A204.1 (cell line): ENCODE results near the gene CEACAM16.

Source experiments
- FAIRE-seq: peaks from 2 replicates; lab custom pipeline; 2012; peaks lifted over from hg19 to GRCh38; lab: Jason Lieb, UNC

The CEACAM16 gene

DNA sequence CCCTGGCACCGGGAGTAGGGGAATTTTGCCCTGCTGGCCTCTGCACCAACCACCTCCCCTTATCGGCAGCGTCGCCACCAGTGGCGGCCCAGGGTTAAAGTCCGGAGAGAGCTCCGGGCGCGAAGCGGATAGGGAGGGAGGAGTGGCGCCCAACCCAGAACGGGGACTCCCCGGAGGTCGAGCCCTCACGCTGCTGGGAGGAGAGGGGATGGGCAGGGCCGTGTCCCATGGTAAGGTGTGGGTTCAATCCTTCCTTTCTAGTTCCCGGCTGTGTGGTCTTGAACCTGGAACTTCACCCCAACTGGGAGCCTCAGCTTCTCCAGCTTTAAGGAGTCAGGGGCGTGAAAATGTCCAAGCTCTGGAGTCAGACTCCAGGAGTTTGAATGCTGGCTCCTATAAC is 26.3 kb downstream of the CEACAM16 start:
- FAIRE-seq = no peak

DNA sequence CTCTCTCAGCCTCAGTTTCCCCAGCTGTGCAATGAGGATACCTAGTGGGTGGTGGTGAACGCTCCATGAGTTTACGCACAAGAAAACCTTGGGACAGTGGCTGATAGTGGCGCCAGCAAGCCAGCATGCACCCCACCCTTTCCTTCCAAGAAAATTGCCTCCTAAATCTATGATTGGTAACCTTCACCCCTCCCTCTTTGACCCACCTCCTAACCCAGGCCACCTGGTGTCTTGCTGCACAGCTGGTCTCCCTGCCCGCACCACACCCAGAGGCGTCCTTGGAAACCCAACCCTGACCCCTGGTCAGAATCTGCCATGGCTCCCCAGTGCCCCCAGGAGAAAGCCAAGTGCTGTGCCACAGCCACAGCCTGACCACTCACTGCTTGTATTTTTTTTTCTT is 26.7 kb downstream of the CEACAM16 start:
- FAIRE-seq = no peak

DNA sequence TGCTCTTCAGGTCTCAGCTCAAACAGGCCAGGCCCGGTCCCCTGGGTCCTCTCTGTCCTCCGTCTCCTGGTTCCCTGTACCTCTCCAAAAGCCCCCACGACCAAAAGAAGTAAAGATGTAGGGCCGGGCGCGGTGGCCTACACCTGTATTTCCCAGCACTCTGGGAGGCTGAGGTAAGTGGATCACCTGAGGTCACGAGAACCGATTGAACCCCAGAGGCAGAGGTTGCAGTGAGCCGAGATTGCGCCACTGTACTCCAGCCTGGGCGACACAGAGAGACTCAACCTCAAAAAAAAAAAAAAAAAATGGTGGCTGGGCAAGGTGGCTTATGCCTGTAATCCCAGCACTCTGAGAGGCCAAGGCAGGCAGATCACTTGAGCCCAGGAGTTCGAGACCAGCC is 27.5 kb downstream of the CEACAM16 start:
- no peak for FAIRE-seq

DNA sequence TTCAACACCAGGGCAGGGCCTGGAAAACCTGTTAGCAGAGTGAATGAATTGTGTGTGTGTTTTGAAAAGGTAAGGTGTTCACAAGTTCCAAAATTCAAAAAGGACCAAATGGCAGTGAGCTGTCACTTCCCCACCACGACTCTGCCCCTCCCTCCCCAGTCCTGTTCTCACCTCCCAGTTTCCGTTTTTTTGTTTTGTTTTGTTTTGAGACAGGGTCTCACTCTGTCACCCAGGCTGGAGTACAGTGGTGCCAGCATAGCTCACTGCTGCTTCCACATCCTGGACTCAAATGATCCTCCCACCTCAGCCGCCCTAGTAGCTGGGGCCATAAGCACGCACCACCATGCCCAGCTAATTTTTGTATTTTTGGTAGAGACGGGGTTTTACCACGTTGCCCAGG is 29.2 kb downstream of the CEACAM16 start:
- no peak for FAIRE-seq

DNA sequence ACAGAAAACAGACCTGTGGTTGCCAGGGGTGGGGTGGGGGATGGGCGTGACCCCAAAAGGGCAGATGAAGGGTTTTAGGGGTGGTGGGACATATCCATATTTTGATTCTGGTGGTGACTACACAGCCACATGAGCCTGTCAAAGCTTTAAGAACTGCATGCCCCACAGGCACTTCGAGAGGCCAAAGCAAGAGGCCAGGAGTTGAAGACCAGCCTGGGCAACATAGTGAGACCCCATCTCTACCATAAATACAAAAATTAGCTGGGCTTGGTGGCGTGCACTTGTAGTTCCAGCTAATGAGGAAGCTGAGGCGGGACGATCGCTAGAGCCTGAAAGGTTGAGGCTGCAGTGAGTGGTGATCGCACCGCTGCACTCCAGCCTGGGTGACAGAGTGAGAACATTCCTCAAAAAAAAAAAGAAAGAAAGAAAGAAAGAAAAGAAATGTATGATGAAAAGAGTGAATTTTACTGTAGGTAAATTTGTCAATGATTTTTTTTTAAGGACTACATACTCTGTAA is 30.6 kb downstream of the CEACAM16 start:
- no peak for FAIRE-seq

DNA sequence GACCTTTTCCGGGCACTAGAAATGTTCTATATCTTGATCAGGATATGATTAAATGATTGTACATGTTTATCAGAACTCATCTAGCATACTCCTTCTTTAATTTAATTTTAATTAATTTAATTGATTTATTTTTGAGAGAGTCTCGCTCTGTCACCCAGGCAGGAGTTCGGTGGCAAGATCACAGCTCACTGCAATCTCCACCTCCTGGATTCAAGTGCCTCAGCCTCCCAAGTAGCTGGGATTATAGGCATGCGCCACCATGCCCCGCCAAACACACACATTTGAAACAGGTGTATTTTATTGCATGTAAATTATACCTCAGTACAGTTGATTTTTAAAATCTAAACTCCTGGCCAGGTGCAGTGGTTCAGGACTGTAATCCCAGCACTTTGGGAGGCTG is 32.1 kb downstream of the CEACAM16 start:
- no peak for FAIRE-seq

DNA sequence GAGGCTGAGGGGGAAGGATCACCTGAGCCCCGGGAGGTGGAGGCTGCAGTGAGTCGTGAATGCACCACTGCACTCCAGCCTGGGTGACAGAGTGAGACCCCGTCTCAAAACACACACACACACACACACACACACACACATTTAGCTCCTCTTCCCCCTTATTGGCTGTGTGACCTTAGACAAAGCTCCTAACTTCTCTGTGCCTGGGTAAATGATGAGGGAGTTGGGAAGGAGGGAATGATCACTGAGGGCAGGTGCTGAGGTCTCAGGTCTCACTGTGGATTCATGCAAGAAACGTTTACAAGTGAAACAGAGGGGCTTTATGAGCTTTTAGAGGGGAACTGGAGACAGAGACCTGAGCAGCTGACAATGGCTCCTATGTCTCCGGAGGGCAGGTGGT is 32.7 kb downstream of the CEACAM16 start:
- no peak for FAIRE-seq

DNA sequence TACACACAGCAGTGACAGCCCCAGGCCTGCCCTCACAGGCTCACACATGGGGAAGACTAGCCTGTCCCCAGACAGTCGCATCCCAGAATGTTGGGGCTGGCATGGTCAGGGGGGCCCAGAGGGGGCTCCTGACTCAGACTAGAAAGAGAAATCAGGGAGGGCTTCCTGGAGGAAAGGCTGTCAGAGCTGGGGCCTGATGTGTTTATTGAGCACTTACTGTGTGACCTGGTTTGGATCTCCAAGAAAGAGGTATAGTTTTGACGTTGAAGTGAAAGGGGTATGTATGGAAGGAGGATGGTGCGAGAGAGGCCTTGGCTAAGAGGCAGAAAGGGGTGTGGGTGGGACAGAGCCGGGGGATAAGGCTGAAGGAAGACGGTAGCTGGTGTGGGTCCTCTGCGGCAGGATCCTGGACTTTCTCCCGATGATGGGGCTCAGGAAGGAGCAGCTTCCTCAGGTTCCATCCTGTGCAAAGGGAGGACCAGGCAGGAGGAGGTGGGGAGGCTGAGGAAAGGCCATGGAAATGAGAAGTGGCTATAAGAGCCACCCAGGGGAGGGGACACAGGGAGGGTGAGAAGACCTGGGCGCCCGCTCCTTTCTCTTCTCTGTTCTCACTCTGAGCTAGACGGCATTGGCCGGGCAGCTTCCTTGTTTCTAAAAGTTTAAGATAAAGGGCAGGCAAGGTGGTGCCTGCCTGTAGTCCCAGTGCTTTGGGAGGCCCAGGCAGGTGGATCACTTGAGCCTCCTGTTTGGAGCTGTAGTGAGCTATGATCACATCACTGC is 33.5 kb downstream of the CEACAM16 start:
- no peak for FAIRE-seq

DNA sequence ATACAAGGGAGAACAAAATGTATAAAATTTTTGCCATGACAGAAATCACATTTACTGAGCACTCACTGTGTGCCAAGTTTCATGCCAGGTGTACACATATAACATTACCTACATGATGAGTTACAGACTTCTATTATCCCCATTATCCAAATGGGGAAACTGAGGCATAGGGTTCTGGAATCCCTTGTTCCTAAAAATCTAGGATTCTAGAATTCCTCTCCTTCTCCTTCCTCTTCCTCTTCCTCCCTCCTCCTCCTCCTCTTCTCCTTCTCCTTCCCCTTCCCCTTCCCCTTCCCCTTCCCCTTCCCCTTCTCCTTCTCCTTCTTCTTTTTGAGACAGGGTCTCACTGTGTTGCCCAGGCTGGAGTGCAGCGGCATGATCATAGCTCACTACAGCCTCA is 35.4 kb downstream of the CEACAM16 start:
- FAIRE-seq = no peak

DNA sequence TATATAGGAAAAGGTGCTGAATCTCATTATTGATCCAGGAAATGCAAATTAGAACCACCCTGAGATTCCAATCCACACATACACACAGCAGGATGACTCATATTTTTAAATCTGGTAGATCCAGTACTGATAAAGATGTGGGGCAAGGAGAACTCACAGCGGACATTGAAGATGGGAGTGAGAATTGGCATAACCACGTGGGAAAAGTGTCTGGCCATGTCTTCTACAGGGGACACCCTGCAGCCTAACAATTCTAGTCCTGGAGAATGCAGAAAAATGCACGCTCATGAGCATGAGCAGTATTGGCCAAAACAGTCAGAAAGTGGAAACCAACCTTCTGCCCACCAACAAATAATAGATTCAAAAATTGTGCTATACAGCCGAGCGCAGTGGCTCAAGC is 36.1 kb downstream of the CEACAM16 start:
- no peak for FAIRE-seq

DNA sequence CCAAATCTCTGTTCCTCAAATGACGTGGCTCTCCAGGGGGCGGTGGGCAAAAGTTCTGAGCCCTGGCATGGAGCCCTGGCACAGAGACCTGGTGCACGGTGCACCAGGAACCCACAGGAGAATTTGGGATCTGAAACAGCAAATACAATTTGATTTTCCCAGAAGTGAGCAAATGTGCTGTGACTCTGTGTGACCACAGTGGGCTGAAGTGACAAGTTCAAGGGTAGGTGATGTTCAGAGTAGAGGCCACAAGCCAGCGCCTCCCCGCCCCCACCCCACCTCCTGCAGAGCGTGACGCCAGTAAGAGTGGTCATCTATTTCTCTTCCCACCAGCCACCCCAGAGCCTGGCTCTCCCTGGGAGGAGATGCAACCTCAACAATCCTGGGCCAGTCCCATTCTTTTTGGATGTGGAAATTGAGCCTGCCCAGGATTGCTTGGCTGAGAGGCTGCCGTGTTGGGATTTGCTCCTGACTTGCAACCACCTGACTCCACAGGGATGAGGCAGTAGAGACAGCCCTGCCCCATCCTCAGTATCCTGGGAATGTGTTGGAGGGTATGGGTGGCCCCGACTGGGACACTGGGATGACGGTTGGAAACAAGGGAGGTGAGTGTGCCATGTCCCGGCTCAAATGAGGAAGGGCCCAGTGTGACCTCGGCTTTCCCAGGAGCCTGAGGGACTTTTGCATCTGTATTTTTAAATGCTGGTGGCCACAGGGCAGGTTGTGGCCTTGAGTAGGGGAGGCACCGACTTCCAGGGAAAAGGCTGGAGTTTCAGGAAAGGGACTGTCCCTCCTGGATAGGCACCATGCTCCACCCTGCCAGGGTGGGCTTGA is 38.5 kb downstream of the CEACAM16 start:
- FAIRE-seq = no peak

DNA sequence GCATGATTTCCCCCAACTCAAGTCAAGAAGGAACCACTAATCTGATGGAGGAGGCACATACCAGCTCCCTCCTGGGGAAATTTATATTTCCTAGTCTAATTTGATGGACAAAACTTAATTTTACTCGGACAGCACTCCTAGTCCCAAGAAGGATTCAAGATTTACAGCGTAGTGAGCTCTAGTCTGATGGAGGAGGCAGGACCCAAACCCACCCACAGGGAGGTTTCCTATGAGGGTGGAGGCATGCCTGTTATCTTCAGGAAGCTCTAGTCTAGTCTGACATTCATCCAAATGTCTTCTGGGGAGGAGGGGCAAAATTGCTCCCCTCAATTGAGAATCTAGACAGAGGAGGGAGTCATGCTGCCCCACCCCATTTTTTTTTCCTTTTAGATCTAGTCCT is 39.2 kb downstream of the CEACAM16 start:
- no peak for FAIRE-seq

DNA sequence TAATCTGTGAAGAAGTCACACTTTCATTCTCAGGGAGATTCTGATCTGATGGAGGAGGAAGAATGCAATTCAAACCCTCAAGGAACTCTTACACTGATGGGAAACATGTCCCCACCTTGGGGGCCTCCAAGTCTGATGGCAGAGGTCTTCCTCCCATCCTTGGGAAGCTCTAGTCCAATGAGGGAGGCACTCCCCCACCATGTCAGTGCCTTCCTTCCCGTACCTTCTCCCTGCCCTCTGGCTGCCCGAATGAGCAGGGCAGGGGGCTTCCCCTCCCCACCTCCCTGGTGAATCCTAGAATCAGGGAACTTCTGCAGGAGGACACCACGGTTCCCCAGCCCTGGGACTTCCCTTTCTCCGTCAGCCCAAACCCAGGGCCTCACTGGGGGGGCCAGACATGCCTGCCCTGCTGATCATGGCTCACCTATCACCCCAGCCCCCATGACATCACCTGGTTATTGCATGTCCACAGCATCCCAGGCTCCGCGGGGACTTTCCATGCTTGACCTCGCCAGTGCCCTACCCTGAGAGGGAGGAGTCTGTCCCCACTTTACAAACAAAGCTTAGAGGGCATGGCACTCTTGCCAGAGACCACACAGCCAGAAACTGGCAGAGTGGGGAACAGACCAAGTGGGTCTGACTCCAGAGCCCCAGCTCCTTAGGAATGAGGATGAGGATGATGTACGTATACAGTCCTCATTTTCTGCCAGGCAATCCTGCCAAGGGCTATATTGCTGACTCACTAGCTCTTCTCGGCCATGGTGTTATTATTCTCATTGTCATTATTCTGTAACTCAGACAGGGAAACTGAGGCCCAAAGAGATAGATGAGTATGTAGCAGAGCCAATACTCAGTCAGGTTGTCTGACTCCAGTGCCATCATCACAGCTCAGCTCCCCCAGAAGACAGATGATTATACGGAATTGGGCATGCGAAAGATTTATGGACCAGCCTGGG is 39.9 kb downstream of the CEACAM16 start:
- FAIRE-seq = no peak

DNA sequence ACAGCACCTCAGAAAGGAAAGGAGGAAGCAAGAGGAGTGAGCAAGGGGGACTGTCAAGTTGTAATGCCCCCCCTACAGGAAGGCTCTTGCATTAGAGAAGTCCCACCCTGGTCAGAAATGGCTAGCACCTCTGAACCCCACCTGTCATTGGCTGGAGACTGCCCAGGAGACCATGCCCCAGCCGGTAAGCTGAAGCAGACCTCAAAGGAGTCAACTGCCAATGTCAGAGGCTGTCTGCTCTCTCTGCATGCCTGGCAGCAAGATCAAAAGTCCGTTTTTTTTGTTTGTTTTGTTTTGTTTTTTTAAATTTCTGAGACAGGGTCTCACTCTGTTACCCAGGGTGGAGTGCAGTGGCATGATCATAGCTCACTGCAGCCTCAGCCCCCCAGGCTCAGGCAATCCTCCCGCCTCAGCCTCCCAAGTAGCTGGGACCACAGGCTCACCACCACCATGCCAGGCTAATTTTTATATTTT is 41.4 kb downstream of the CEACAM16 start:
- FAIRE-seq = no peak

DNA sequence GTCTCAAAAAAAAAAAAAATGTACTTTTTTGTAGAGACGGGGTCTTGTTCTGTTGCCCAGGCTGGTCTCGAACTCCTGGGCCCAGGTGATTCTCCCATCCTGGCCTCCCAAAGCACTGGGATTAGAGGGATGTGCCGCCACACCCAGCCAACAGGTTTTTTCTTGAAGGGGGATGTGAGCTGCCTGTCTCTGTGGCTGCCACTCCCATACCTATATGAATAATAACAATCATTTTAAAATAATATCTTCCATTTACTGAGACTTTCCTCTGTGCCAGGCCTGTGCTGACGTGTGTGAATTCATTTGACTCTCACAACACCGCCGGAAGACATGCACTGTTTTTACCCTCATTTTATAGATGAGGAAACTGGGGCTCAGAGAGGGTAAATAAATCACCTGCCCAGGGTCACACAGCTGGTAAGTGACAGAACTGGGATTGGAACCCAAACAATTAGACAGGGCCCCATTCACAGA is 42.3 kb downstream of the CEACAM16 start:
- FAIRE-seq = no peak

DNA sequence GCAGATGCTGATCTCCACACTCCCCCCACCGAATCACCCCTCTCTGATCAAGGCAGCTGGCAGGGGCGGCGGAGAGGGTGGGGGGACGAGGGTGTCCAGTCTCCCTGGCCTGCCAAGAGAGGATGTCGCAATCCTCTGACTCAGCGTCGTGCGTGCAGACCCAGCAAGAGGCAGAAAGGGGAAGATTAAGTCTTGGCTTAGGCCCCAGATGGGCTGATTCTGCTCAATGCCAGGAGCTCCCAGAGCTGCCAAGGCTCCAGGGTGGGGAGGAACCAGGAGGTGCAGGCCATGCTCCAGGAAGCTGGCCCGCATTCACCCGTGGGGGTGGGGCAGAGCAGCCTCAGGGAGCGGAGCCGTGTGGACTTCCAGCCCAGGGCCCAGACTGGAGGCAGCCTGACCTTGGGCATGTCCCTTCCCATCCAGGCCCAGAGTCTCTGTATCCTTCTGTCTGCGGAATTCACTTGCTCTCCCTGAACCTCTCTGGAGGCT is 42.9 kb downstream of the CEACAM16 start:
- FAIRE-seq = no peak

DNA sequence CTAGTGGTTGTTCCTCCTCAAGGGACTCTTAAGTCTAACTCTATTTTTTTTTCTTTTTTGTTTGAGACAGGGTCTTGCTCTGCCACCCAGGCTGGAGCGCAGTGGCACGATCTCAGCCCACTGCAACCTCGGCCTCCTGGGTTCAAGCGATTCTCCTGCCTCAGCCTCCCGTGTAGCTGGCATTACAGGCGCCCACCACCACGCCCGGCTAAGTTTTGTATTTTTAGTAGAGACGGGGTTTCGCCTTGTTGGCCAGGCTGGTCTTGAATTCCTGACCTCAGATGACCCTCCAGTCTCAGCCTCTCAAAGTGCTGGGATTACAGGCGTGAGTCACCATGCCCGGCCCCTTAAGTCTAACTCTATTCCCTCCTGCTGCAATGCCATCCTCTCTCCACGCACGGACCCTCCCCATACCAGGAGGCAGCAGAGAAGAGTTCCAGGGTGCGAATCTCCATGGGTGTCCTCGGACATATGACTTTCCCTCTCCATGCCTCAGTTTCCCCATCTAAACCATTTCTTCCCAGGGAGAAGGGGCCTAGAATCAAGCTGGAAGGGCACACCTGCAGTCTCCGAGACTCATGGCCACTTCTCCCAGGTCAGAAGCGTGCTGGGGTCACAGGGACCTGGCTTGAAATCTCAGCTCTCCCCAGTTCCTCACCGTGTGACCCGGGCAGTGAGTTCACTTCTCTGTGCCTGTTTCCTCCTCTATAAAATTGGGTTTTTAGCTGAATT is 43.5 kb downstream of the CEACAM16 start:
- FAIRE-seq = no peak

DNA sequence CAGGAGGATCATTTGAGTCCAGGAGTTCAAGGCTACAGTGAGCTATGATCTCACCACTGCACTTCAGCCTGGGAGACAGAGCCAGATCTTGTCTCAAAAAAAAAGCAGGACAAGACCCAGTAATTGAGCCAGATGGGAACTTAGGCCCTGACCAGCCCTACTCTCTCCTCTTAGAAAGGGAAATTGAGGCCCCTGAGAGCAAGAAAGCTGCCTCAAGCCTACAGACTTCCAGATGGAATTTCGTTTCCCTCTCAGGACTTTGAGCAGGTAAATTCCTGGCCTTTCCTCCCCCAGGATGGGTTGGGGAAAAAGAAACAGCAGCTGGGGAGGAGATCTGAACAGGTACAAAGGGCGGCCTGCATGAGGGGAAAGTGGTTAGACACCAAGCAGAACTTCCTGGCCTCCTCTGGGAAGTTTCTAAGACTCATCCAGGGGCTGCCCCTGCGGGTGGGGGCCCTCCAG is 46.0 kb downstream of the CEACAM16 start:
- no peak for FAIRE-seq

DNA sequence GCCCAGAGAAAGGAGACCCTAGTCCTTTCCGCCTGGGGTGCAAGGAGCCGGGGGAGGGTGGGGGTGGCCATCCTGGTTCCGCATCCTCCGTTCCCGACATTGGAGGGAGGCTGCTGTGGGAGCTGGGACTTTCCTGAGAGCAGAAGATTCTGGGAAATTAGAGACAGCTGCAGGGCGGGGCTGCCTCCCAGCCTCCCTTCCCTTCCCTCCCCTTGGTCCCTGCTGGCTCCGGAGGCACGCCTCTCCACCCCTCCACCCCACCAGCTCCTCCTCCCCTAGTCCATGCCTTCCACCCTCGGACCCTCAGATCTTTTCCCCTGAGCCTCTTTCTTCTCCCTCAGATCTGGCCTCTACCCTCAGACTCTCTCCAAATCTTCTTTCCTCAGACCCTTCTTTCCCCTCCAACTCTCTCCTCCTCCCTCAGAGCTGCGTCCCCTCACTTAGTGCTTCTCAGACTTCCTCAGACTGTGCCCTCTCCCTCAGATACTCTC is 46.4 kb downstream of the CEACAM16 start:
- no peak for FAIRE-seq

DNA sequence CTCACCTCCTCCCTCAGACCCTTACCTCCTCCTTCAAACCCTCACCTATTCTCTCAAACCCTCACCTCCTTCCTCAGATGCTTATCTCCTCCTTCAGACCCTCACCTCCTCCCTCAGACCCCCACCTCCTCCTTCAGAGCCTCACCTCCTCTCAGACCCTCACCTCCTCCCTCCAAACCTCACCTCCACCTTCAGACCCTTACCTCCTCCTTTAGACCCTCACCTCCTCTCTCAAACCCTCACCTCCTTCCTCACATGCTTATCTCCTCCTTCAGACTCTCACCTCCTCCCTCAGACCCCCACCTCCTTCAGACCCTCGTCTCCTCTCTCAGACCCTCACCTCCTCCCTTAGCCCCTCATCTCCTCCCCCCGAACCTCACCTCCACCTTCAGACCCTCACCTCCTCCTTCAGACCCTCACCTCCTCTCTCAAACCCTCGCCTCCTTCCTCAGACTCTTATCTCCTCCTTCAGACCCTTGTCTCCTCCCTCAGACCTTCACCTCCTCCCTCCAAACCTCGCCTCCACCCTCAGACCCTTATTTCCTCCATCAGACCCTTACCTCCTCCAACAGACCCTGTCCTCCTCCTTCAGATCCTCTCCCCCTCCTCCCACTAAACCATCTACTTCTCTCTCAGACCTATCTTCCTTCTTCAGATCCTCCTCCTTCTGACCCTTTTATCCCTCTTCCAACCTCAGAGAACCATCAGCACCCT is 47.1 kb downstream of the CEACAM16 start:
- FAIRE-seq = no peak
